AG09309 (cell line): ENCODE data around the gene MSTN.
A peak's percentile ranks its signal among the peaks of the same experiment; 100 is the strongest.
"Not testable (repeated sequence)": the region's sequence is repeated elsewhere in the genome, so short reads cannot be mapped to it uniquely, and the experiment has no call there.

Experiments used
- DNase-seq: peaks from one replicate; pipeline ENCODE4 v3.0.0-alpha.2; 2010; ENCODE audit warnings: low read depth
- H3K4me3 ChIP-seq: 2 replicates; pipeline ENCODE4 v1.5.1; 2011; ENCODE audit warnings: mild to moderate bottlenecking, low read depth, low read length, moderate library complexity; ENCODE audit not compliant: control insufficient read depth
- CTCF ChIP-seq: IDR thresholded peaks from 2 replicates; pipeline ENCODE4 v1.5.1; 2011; ENCODE audit warnings: mild to moderate bottlenecking, low read depth, low read length, inconsistent platforms; ENCODE audit not compliant: insufficient read depth, control insufficient read depth; ENCODE audit errors: missing control alignments

Gene MSTN

GRCh38 chr2:190053426-190053825 lies 9.1 kb downstream of the MSTN start:
- TF ChIP-seq CTCF: no peak
- H3K4me3 ChIP-seq: no peak overlapping the region

GRCh38 chr2:190052307-190052706 lies 10.2 kb downstream of the MSTN start:
- no peak for DNase-seq
- H3K4me3 ChIP-seq: no peak overlapping the region
- TF ChIP-seq CTCF: no peak

More at GRCh38 chr2:190053426-190053825, 9.1 kb downstream of the MSTN start:
- DNase-seq: no peak

- DNase-seq: no peak
- H3K4me3 ChIP-seq: no peak overlapping the region
- TF ChIP-seq CTCF: no peak
Measured at GRCh38 chr2:190051223-190051622, 11.3 kb downstream of the MSTN start.

- TF ChIP-seq CTCF: no peak
- no peak for DNase-seq
- no peak overlapping the region for H3K4me3 ChIP-seq
Measured at GRCh38 chr2:190050001-190050400, 12.5 kb downstream of the MSTN start.

DNA sequence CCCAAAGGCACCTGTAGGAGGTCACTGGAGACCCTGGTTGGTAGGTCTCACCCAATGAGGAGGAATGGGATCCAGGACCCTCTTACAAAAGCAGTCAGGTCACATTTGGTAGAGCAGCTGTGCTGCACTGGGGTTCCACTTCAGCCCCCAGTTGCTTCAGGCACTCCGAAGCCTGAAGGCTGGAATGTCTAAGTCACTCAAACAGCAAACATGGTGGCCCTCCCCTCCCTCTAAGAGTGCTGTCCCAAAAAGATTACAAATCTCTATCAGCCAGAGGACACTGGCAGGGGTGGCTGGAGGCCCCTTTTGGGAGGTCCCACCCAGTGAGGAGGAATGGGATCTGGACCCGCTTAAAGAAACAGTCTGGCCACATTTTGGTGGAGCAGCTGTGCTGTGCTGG lies 17.7 kb downstream of the MSTN start:
- DNase-seq: no peak
- TF ChIP-seq CTCF: no peak
- H3K4me3 ChIP-seq: no peak overlapping the region

GRCh38 chr2:190043441-190043840 lies 19.1 kb downstream of the MSTN start:
- TF ChIP-seq CTCF: no peak
- H3K4me3 ChIP-seq: no peak overlapping the region
- peak; percentile 59 for DNase-seq

DNA sequence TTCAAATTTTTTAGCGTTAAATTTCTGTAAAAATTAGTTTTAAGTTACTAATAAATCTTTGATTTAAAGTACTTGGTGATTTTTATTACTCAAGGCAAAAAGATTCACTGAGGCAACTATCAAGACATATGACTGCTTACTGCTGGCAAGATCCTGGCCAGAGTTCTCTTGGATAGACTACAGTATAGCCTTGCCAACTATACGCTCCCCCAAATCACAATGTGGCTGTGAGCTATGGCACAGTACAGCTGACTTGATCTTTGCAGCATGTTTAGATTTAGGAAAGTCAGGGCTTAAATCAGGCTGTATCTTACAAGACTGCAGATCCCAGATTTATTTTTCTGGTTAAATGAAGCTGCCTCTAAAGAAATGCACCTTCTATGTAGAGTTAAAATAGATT lies 26.5 kb downstream of the MSTN start:
- no peak for DNase-seq
- no peak overlapping the region for H3K4me3 ChIP-seq
- no peak for TF ChIP-seq CTCF

- H3K4me3 ChIP-seq, DNase-seq: not testable (repeated sequence)
Measured at GRCh38 chr2:190034417-190034816, 28.1 kb downstream of the MSTN start.
